Thymus (tissue), 11 donors: ENCODE measurements around the gene TCERG1L. TPM values are rescaled to one million over a fixed set of nuclear protein-coding genes. Genes with fewer than 3 reads are reported as not detected.
"Not testable (repeated sequence)": the region's sequence is repeated elsewhere in the genome, so short reads cannot be mapped to it uniquely, and the experiment has no call there.

ENCODE experiments used
- DNase-seq, 9 donors: peaks; one replicate each; pipeline ENCODE4 v3.0.0-alpha.2; 2013; ENCODE audit warnings: low spot score in 9 of 9, low read depth in 6 of 9, missing footprints in 1 of 9
- H3K27ac ChIP-seq, 2 donors: one replicate each; pipeline ENCODE4 v1.5.1; 2013; ENCODE audit warnings: control low read depth in 1 of 2, low read depth in 1 of 2, low read length in 1 of 2, mild to moderate bottlenecking in 1 of 2, moderate library complexity in 1 of 2
- H3K27me3 ChIP-seq, 2 donors: one replicate each; pipeline ENCODE4 v1.5.1; 2013; ENCODE audit warnings: low read length in 1 of 2; ENCODE audit not compliant: control insufficient read depth in 2 of 2, insufficient read depth in 1 of 2
- H3K36me3 ChIP-seq, 2 donors: one replicate each; pipeline ENCODE4 v1.5.1; 2013; ENCODE audit warnings: low read length in 1 of 2, mild to moderate bottlenecking in 1 of 2, moderate library complexity in 1 of 2; ENCODE audit not compliant: control insufficient read depth in 2 of 2, insufficient read depth in 2 of 2
- H3K4me1 ChIP-seq, 2 donors: one replicate each; pipeline ENCODE4 v1.5.1; 2013; ENCODE audit warnings: low read length in 2 of 2; ENCODE audit not compliant: control insufficient read depth in 2 of 2, insufficient read depth in 2 of 2
- H3K4me3 ChIP-seq, 2 donors: one replicate each; pipeline ENCODE4 v1.5.1; 2013; ENCODE audit warnings: low read length in 2 of 2, control low read depth in 1 of 2, mild to moderate bottlenecking in 1 of 2
- H3K9me3 ChIP-seq, 2 donors: one replicate each; pipeline ENCODE4 v1.5.1; 2013; ENCODE audit warnings: low read length in 1 of 2, mild to moderate bottlenecking in 1 of 2; ENCODE audit not compliant: control insufficient read depth in 2 of 2, insufficient read depth in 1 of 2
- WGBS: extraction: QIAGEN DNeasy Blood & Tissue Kit; methylation state at CpG from one replicate; pipeline ENCODE4 v1.1.7; 2013; 5-methylcytosine and 5-hydroxymethylcytosine counted together
- polyA plus RNA-seq: library from polyadenylated mRNA; stranded (reverse); fragments of 200-250 nt; gene quantifications from one replicate; pipeline ENCODE4 v1.2.3, GENCODE V29; 2013
- total RNA-seq: library from RNA; stranded (reverse); fragments of 120-200 nt; gene quantifications from one replicate; pipeline ENCODE4 v1.2.4, GENCODE V29; 2013
- donor health status: healthy.

TCERG1L gene
- total and polyA plus RNA-seq, 2 donors = 0.52 to 1.5 TPM

DNA sequence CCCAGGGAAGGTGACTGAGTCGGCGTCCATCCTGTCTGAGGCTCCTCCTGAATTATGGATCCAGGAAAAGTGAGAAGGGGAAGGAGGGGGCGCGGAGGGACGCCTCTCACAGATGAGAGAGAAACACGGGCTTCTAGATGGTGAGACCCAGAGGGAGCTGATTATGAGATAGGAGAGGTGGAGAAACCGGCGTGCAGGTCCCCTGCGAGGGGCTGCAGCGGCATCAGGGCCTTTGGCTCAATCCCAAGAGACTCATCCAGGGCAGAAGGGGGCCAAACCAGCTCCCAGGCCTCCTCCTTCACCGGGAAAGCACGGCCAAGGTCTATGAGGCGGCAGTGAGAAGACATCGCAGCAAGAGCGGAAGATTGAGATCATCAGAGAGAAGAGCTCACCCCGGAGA, 70.8 kb downstream of the TCERG1L start:
- Histone ChIP-seq H3K4me1 (no peaks in the 10 kb centered on the region), H3K27ac (no peak overlapping the region), H3K36me3 (no peaks in the 10 kb centered on the region), H3K9me3 (peaks cover 0 to 4% of the 10 kb centered on the region in 2 donors), H3K27me3 (peaks cover 0 to 3% of the 10 kb centered on the region in 2 donors), H3K4me3 (no peak overlapping the region)
- 90% methylated on average over 16 of the region's 16 CpGs for WGBS
- no peak for DNase-seq

DNA sequence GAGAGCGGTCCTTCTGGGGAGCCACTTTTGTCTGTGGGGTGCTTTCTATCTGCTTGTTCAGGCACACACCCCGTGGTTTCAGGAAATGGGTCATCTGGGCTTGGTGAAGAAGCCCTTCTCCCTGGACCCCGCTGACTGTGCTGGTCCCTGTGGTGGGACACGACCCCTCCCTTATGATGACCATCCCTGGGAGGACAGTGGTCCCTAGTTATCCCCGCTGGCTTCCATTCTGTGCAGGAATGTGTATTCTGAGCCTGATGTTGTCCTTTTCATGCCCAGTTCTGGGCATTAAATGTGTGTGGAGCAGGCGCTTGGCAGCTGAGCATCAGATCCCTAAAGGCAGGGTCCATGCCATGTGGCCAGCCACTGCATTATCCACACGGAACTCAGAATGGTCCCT, 71.6 kb downstream of the TCERG1L start:
- H3K9me3 ChIP-seq = peaks cover 0 to 4% of the 10 kb centered on the region in 2 donors
- H3K4me1 ChIP-seq = no peaks in the 10 kb centered on the region
- no peaks in the 10 kb centered on the region for H3K36me3 ChIP-seq
- WGBS = 83% methylated on average over 7 of the region's 7 CpGs
- H3K4me3 ChIP-seq = no peak overlapping the region
- DNase-seq = no peak
- no peak overlapping the region for H3K27ac ChIP-seq
- peaks cover 0 to 3% of the 10 kb centered on the region in 2 donors for H3K27me3 ChIP-seq

DNA sequence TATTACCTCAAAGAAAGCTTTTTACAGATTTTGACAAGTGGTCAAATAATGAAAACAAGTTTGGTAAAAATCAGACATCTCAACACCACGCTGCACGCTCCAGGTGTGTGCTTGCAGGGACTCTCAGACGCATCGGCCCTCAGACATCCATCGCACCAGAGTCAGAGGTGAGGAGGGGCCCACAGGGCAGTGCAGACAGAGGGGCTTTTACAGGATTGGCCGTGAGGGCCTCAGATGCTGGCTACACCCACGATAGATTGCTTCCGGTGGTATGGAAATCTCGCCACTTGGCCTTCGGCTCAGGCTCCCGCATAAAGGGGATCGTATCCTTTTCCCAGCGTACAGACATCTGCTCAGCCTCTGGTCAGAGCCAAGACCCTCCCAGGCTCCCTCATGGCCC, 72.1 kb downstream of the TCERG1L start:
- DNase-seq = no peak
- H3K4me1 ChIP-seq = no peaks in the 10 kb centered on the region
- H3K27me3 ChIP-seq = peaks cover 0 to 3% of the 10 kb centered on the region in 2 donors
- peaks cover 0 to 4% of the 10 kb centered on the region in 2 donors for H3K9me3 ChIP-seq
- no peak overlapping the region for H3K27ac ChIP-seq
- WGBS = 69% methylated on average over 13 of the region's 13 CpGs
- no peak overlapping the region for H3K4me3 ChIP-seq
- no peaks in the 10 kb centered on the region for H3K36me3 ChIP-seq

DNA sequence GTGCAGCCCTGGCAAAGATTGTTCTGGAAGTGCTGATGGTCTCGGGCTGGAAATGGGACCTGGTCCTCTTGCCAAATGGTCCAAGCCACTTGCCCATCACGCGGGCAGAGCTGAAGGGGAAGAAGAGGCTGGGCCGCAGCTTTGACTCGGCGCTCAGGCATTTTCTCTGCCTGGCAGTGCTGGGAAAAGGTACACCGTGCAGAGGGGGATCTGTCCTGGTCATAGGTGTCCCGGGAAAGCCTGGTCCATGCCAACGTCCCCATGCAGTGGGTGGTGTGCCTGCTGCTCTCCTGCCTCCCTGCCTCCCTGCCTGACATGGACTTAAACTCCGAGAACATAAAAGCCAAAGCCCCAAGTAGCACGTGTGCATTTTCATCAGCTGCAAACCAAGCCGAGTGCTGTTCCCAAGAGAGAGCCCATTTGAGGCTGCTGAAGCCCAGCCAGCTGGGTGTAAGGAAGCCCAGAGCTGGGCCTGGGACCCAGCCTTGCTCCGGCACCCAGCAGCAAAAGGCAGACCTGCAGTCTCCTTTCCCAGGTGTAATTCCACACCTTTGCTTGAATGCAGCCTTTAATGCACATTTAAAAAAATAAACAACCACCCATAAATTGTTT, 72.7 kb downstream of the TCERG1L start:
- peaks cover 0 to 3% of the 10 kb centered on the region in 2 donors for H3K27me3 ChIP-seq
- DNase-seq = no peak
- no peak overlapping the region for H3K4me3 ChIP-seq
- H3K4me1 ChIP-seq = no peaks in the 10 kb centered on the region
- 86% methylated on average over 13 of the region's 13 CpGs for WGBS
- H3K9me3 ChIP-seq = peaks cover 0 to 4% of the 10 kb centered on the region in 2 donors
- no peak overlapping the region for H3K27ac ChIP-seq
- no peaks in the 10 kb centered on the region for H3K36me3 ChIP-seq

DNA sequence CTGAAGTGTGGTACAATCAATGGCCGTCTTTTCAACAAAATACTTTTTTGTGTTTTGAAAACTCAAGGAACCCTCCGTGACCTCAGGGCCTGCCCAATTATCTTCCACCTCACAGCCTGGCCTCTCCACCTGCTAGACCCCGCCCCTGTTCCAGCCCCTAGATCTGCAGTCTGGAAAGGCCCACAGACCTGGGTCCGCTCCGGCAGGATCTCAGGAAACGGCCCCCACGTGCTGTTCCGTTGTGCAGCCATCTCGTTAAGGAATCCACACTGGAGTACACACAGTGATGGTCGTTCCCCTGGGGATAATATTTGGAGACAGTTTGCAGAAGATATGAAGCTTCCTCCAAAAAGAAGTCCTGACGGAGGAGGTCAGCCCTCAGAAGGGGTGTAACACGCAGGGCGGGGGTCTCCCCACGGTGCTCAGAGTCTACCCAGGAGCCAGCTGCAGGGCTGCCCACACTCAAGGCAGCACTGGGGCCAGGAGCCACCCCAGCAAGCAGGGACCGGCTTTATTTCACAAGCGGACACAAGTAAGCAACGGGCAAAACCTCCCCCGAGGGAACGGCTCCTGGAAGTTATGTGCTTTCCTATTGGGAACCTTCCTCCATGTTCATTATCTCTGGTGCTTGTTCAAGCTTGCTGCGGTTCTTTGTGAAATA, 73.4 kb downstream of the TCERG1L start:
- no peaks in the 10 kb centered on the region for H3K36me3 ChIP-seq
- H3K9me3 ChIP-seq = peaks cover 0 to 4% of the 10 kb centered on the region in 2 donors
- WGBS = 92% methylated on average over 20 of the region's 20 CpGs
- H3K4me1 ChIP-seq = no peaks in the 10 kb centered on the region
- H3K4me3 ChIP-seq = no peak overlapping the region
- H3K27me3 ChIP-seq = peaks cover 0 to 3% of the 10 kb centered on the region in 2 donors
- H3K27ac ChIP-seq = no peak overlapping the region
- DNase-seq = no peak

DNA sequence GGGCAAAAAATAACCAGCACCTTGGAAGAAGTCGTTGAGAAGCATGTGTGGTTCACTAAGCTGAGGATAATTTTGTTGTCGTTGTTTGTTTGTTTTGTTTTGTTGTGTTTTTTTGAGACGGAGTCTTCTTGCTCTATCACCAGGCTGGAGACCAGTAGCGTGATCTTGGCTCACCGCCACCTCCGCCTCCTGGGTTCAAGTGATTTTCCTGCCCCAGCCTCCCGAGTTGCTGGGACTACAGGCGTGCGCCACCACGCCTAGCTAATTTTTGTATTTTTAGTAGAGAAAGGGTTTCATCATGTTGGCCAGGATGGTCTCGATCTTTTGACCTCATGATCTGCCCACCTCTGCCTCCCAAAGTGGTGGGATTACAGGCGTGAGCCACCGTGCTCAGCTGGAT, 76.9 kb downstream of the TCERG1L start:
- not testable (repeated sequence) for H3K27me3 ChIP-seq, H3K27ac ChIP-seq, H3K36me3 ChIP-seq, H3K9me3 ChIP-seq, H3K4me1 ChIP-seq, H3K4me3 ChIP-seq, DNase-seq
- 97% methylated on average over 13 of the region's 13 CpGs for WGBS

DNA sequence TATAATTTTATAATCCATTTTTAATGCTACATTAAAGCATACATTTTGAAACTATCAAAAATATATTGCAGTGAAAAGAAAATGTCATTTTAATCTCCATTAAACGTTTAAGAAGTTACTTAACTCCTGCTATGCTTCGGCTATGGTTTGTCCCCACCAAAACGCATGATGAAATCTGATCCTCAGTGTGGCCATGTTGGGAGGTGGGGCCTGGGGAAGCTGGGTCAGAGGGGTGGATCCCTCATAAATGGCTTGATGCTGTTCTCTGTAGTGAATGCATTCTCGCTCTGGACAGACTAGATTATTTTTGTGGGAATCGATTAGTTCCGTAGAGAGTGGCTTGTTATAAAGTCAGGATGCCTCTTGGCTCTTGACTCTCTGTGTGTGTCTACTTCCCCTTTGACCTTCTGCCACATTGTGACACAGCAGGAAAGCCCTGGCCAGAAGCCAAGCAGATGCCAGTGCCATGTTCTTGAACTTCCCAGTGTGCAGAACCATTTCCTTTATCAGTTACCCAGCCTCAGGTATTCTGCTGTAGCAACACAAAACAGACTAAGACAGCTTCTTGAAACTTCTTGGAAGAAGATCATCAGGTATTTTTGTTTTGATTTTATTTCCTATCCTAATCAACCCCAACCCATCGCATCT, 77.8 kb downstream of the TCERG1L start:
- 91% methylated on average over 7 of the region's 7 CpGs for WGBS
- no peak for DNase-seq
- H3K27me3 ChIP-seq = no peaks in the 10 kb centered on the region

DNA sequence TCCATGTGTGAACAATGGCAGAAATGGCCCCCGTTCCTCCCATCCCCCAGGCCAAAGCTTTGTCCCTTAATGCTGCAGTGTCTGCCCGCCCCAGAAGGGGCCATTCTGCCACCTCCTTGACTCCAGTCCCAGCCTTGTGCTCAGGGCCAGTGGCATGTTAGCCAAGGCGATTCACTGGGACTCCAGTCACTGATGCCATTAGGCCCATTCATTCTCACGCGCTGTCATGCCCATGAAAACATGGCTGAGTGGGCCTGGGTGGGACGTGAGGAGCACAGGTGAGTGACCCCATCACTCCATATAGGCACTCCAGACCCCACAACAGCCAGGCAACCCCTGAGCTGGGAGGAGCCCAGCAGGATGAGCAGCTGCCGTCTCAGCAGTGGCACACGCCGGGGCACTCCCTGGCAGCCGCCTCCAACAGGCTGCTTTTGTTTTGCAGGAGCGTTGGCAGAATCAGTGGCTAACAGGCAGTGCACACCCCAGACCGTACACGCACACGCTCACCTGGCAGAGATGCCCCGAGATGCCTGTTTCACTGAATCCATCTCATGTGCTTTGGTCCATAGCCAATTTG, 79.5 kb downstream of the TCERG1L start:
- Histone ChIP-seq H3K36me3 (no peaks in the 10 kb centered on the region), H3K4me3 (no peak overlapping the region), H3K9me3 (peaks cover 0 to 3% of the 10 kb centered on the region in 2 donors), H3K27me3 (no peaks in the 10 kb centered on the region), H3K27ac (no peak overlapping the region), H3K4me1 (no peaks in the 10 kb centered on the region)
- WGBS = 82% methylated on average over 15 of the region's 15 CpGs
- no peak for DNase-seq

More for the DNA sequence above, 77.8 kb downstream of the TCERG1L start:
- H3K9me3 ChIP-seq = peaks cover 0 to 4% of the 10 kb centered on the region in 2 donors
- no peaks in the 10 kb centered on the region for H3K36me3 ChIP-seq
- H3K27ac ChIP-seq = no peak overlapping the region
- no peak overlapping the region for H3K4me3 ChIP-seq
- no peaks in the 10 kb centered on the region for H3K4me1 ChIP-seq
